ENCODE measurements around the gene TDRD7.

Gene TDRD7

GRCh38 chr9:97534185-97534584, 122.3 kb downstream of the TDRD7 start:
- no peak for DNase-seq

- no peak for DNase-seq
Measured at GRCh38 chr9:97534961-97535594, 123.2 kb downstream of the TDRD7 start.

GRCh38 chr9:97535771-97536170, 123.9 kb downstream of the TDRD7 start:
- no peak for DNase-seq

GRCh38 chr9:97536480-97536879, 124.6 kb downstream of the TDRD7 start:
- no peak for DNase-seq

GRCh38 chr9:97543561-97543960, 131.7 kb downstream of the TDRD7 start:
- no peak for DNase-seq

GRCh38 chr9:97545486-97545885, 133.6 kb downstream of the TDRD7 start:
- DNase-seq, result no peak

Measured in OCI-M1 (cell line).